Endometrium (tissue), 2 donors: ENCODE measurements around the gene SHQ1.
"Not testable (repeated sequence)": the region's sequence is repeated elsewhere in the genome, so short reads cannot be mapped to it uniquely, and the experiment has no call there.

Experiments
- FAIRE-seq: peaks from 2 replicates; lab custom pipeline; 2012; peaks lifted over from hg19 to GRCh38; lab: Jason Lieb, UNC
- donor health status: control.
- donor health status: control.

The SHQ1 gene

GRCh38 chr3:72748659-72749058 lies 99.6 kb downstream of the SHQ1 start:
- FAIRE-seq, result no peak

GRCh38 chr3:72746430-72747411 lies 101.5 kb downstream of the SHQ1 start:
- FAIRE-seq, result no peak

GRCh38 chr3:72745146-72745999 lies 102.9 kb downstream of the SHQ1 start:
- FAIRE-seq, result no peak

GRCh38 chr3:72744330-72744729 lies 103.9 kb downstream of the SHQ1 start:
- FAIRE-seq, result no peak

- FAIRE-seq, result no peak
Observed at GRCh38 chr3:72739531-72740466, 108.4 kb downstream of the SHQ1 start.

- FAIRE-seq, result no peak
Observed at GRCh38 chr3:72738752-72739530, 109.3 kb downstream of the SHQ1 start.

- FAIRE-seq, result not testable (repeated sequence)
Observed at GRCh38 chr3:72735072-72735471, 113.2 kb downstream of the SHQ1 start.

- FAIRE-seq, result no peak
Observed at GRCh38 chr3:72733676-72734075, 114.6 kb downstream of the SHQ1 start.

- not testable (repeated sequence) for FAIRE-seq
Observed at GRCh38 chr3:72732666-72733345, 115.4 kb downstream of the SHQ1 start.

- no peak for FAIRE-seq
Observed at GRCh38 chr3:72728958-72729467, 119.2 kb downstream of the SHQ1 start.

- no peak for FAIRE-seq
Observed at GRCh38 chr3:72728329-72728889, 119.8 kb downstream of the SHQ1 start.

GRCh38 chr3:72727726-72728125 lies 120.5 kb downstream of the SHQ1 start:
- FAIRE-seq, result no peak

GRCh38 chr3:72727172-72727571 lies 121.1 kb downstream of the SHQ1 start:
- FAIRE-seq, result no peak

- FAIRE-seq, result no peak
Observed at GRCh38 chr3:72725229-72725628, 123.0 kb downstream of the SHQ1 start.

- no peak for FAIRE-seq
Observed at GRCh38 chr3:72724070-72724469, 124.2 kb downstream of the SHQ1 start.

- FAIRE-seq, result peak; percentile 92
Observed at GRCh38 chr3:72722930-72723726, 125.1 kb downstream of the SHQ1 start.

GRCh38 chr3:72721683-72722381 lies 126.4 kb downstream of the SHQ1 start:
- FAIRE-seq, result no peak

GRCh38 chr3:72720566-72720965 lies 127.7 kb downstream of the SHQ1 start:
- no peak for FAIRE-seq
